Cardiac muscle cell (in vitro differentiated cells and primary cell): ENCODE data around the gene PSMD2. TPM values are rescaled to one million over a fixed set of nuclear protein-coding genes. Genes with fewer than 3 reads are reported as not detected.

Source experiments
- DNase-seq, 2 donors: peaks; one replicate each; pipeline versions ENCODE4 v3.0.0 to v3.0.0-alpha.2; 2010 to 2017; ENCODE audit warnings: low read depth in 1 of 2, low spot score in 1 of 2
- H3K27ac ChIP-seq: fragments of 200-600 bp; sonication (generic); 2 replicates; pipeline ENCODE4 v1.5.1; 2016
- H3K27me3 ChIP-seq: fragments of 200-600 bp; sonication (generic); 2 replicates; pipeline ENCODE4 v1.6.0; 2016; ENCODE audit warnings: control low read depth
- H3K36me3 ChIP-seq: fragments of 200-600 bp; sonication (generic); 2 replicates; pipeline ENCODE4 v1.5.1; 2016; ENCODE audit warnings: control low read depth
- H3K4me1 ChIP-seq: fragments of 200-600 bp; sonication (generic); 2 replicates; pipeline ENCODE4 v1.8.1; 2017; ENCODE audit warnings: low read depth, mild to moderate bottlenecking, mixed run types
- H3K4me3 ChIP-seq: fragments of 200-600 bp; sonication (generic); 2 replicates; pipeline ENCODE4 v1.5.1; 2016; ENCODE audit warnings: mild to moderate bottlenecking
- H3K9me3 ChIP-seq: fragments of 200-600 bp; sonication (generic); 2 replicates; pipeline ENCODE4 v1.5.1; 2017; ENCODE audit warnings: low read depth, mild to moderate bottlenecking, control low read depth
- polyA plus RNA-seq: library from polyadenylated mRNA; unstranded; fragments of >200 nt; fragmentation: Nextera tagmentation; extraction: Ambion mirVana; gene quantifications from 2 replicates; pipeline ENCODE4 v1.2.1, GENCODE V29; 2016
- total RNA-seq: library from RNA; depleted of rRNA; stranded (reverse); fragments of >200 nt; gene quantifications from 2 replicates; pipeline ENCODE4 v1.2.3, GENCODE V29; 2016
- TF ChIP-seq, protein P1 (sequence below): IDR thresholded peaks from 2 replicates; pipeline ENCODE4 v1.5.1; 2012; ENCODE audit warnings: low read depth, mild to moderate bottlenecking, low read length

PSMD2 gene
- total and polyA plus RNA-seq, 2 experiments from 2014 or later = 314 to 464 TPM

DNA sequence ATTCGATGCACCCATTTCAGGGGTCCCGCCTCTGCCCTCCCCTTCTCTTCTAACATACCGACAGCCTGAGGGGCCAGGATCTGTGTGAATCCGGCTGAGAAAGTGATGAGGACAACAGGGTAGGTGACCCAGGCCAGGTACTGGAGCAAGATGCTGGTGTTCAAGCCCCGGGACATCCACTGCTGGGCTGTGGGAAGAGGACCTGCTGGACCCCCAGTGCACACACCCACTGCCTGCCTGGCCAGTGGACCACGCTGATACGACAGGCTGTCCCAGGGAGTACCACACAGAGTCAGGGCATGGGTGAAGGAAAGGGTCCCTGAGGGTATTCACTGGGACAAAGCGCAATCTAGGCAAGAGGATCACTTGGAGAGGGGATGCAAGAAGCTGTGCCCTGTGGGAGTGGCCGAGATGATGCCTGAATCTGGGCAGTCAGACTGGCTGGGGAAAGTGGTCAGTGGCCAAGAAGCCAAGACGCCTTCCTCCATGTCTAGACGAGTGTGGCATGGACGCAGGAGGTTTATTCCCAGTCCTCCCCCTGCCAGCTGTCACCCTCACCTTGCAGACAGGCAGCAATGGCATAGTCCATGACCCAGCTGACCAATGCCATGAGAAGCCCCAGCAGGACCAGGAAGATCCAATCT lies 59.2 kb downstream of the PSMD2 start:
- TF ChIP-seq, protein P1, sequence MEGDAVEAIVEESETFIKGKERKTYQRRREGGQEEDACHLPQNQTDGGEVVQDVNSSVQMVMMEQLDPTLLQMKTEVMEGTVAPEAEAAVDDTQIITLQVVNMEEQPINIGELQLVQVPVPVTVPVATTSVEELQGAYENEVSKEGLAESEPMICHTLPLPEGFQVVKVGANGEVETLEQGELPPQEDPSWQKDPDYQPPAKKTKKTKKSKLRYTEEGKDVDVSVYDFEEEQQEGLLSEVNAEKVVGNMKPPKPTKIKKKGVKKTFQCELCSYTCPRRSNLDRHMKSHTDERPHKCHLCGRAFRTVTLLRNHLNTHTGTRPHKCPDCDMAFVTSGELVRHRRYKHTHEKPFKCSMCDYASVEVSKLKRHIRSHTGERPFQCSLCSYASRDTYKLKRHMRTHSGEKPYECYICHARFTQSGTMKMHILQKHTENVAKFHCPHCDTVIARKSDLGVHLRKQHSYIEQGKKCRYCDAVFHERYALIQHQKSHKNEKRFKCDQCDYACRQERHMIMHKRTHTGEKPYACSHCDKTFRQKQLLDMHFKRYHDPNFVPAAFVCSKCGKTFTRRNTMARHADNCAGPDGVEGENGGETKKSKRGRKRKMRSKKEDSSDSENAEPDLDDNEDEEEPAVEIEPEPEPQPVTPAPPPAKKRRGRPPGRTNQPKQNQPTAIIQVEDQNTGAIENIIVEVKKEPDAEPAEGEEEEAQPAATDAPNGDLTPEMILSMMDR = no peak
- DNase-seq = no peak
- H3K27ac ChIP-seq = no peak overlapping the region
- H3K4me3 ChIP-seq = no peak overlapping the region
- H3K36me3 ChIP-seq = peaks cover 10% of the 10 kb centered on the region
- peaks cover 9% of the 10 kb centered on the region for H3K4me1 ChIP-seq
- H3K27me3 ChIP-seq = no peaks in the 10 kb centered on the region
- no peaks in the 10 kb centered on the region for H3K9me3 ChIP-seq

Other genes with a start within 250 kb of the PSMD2 start
- not detected in 2 replicates for gene HTR3C, start 246.2 kb upstream of the PSMD2 start, total RNA-seq
- 0.16 TPM in 1 of 2 replicates, not detected in the other for gene HTR3C, start 246.2 kb upstream of the PSMD2 start, polyA plus RNA-seq
- not detected in 2 replicates for gene HTR3E, start 202.2 kb upstream of the PSMD2 start, total RNA-seq
- gene HTR3E, start 202.2 kb upstream of the PSMD2 start, polyA plus RNA-seq = 0.15 TPM in 1 of 2 replicates, not detected in the other
- 38.2 and 82.1 TPM in 2 replicates for gene EIF2B5, start 163.9 kb upstream of the PSMD2 start, total RNA-seq
- gene EIF2B5, start 163.9 kb upstream of the PSMD2 start, polyA plus RNA-seq = 55.7 and 57.5 TPM in 2 replicates
- gene DVL3, start 143.9 kb upstream of the PSMD2 start, total RNA-seq = 96.3 and 135 TPM in 2 replicates
- gene DVL3, start 143.9 kb upstream of the PSMD2 start, polyA plus RNA-seq = 150 and 180 TPM in 2 replicates
- 399 and 408 TPM in 2 replicates for gene AP2M1, start 124.4 kb upstream of the PSMD2 start, total RNA-seq
- 551 and 577 TPM in 2 replicates for gene AP2M1, start 124.4 kb upstream of the PSMD2 start, polyA plus RNA-seq
- gene ABCF3, start 113.0 kb upstream of the PSMD2 start, total RNA-seq = 50.2 and 50.7 TPM in 2 replicates
- 74.4 and 78.5 TPM in 2 replicates for gene ABCF3, start 113.0 kb upstream of the PSMD2 start, polyA plus RNA-seq
- 0.11 TPM in 1 of 2 replicates, not detected in the other for gene VWA5B2, start 69.7 kb upstream of the PSMD2 start, total RNA-seq
- 0.40 TPM in 1 of 2 replicates, not detected in the other for gene VWA5B2, start 69.7 kb upstream of the PSMD2 start, polyA plus RNA-seq
- gene ALG3, start 50.3 kb upstream of the PSMD2 start, total RNA-seq = 40.2 and 48.8 TPM in 2 replicates
- 52.4 and 69.1 TPM in 2 replicates for gene ALG3, start 50.3 kb upstream of the PSMD2 start, polyA plus RNA-seq
- 4.3 and 12.8 TPM in 2 replicates for gene EEF1AKMT4, start 49.6 kb upstream of the PSMD2 start, total RNA-seq
- gene EEF1AKMT4, start 49.6 kb upstream of the PSMD2 start, polyA plus RNA-seq = 5.1 and 10.6 TPM in 2 replicates
- not detected in 2 replicates for gene CAMK2N2, start 37.7 kb upstream of the PSMD2 start, total RNA-seq
- 0.27 TPM in 1 of 2 replicates, not detected in the other for gene CAMK2N2, start 37.7 kb upstream of the PSMD2 start, polyA plus RNA-seq
- not detected in 2 replicates for gene ECE2, start 23.2 kb upstream of the PSMD2 start, total RNA-seq
- not detected in 2 replicates for gene ECE2, start 23.2 kb upstream of the PSMD2 start, polyA plus RNA-seq
- gene EIF4G1, start 15.4 kb downstream of the PSMD2 start, total RNA-seq = 269 and 275 TPM in 2 replicates
- gene EIF4G1, start 15.4 kb downstream of the PSMD2 start, polyA plus RNA-seq = 166 and 184 TPM in 2 replicates
- gene FAM131A, start 38.4 kb downstream of the PSMD2 start, total RNA-seq = 22.1 and 34.3 TPM in 2 replicates
- gene FAM131A, start 38.4 kb downstream of the PSMD2 start, polyA plus RNA-seq = 9.6 and 16.0 TPM in 2 replicates
- gene CLCN2, start 62.4 kb downstream of the PSMD2 start, total RNA-seq = 13.1 and 18.4 TPM in 2 replicates
- gene CLCN2, start 62.4 kb downstream of the PSMD2 start, polyA plus RNA-seq = 10.3 and 12.3 TPM in 2 replicates
- gene POLR2H, start 62.5 kb downstream of the PSMD2 start, total RNA-seq = 112 and 122 TPM in 2 replicates
- gene POLR2H, start 62.5 kb downstream of the PSMD2 start, polyA plus RNA-seq = 96.2 and 107 TPM in 2 replicates
- gene THPO, start 79.0 kb downstream of the PSMD2 start, total RNA-seq = 3.0 and 3.1 TPM in 2 replicates
- 3.1 and 3.5 TPM in 2 replicates for gene THPO, start 79.0 kb downstream of the PSMD2 start, polyA plus RNA-seq
- 16.0 and 33.0 TPM in 2 replicates for gene CHRD, start 80.8 kb downstream of the PSMD2 start, total RNA-seq
- gene CHRD, start 80.8 kb downstream of the PSMD2 start, polyA plus RNA-seq = 10.8 and 20.4 TPM in 2 replicates